SIG-M5 treated with dmso at 0.1 percent for 504 hours (cell line): ENCODE measurements around the gene KCP.

ENCODE experiments used
- DNase-seq: peaks from one replicate; lab custom pipeline; 2025; ENCODE audit not compliant: unreplicated experiment; lab: John Stamatoyannopoulos, UW

Gene KCP

GRCh38 chr7:128830231-128831177 lies 80.0 kb downstream of the KCP start, which contains the start of gene FLNC:
TSS of gene FLNC (plus strand) at chr7:128830406. CDS start at chr7:128830638, 232 bp downstream.
- DNase-seq, result no peak

GRCh38 chr7:128829391-128830166 lies 80.9 kb downstream of the KCP start:
- DNase-seq, result no peak

DNA sequence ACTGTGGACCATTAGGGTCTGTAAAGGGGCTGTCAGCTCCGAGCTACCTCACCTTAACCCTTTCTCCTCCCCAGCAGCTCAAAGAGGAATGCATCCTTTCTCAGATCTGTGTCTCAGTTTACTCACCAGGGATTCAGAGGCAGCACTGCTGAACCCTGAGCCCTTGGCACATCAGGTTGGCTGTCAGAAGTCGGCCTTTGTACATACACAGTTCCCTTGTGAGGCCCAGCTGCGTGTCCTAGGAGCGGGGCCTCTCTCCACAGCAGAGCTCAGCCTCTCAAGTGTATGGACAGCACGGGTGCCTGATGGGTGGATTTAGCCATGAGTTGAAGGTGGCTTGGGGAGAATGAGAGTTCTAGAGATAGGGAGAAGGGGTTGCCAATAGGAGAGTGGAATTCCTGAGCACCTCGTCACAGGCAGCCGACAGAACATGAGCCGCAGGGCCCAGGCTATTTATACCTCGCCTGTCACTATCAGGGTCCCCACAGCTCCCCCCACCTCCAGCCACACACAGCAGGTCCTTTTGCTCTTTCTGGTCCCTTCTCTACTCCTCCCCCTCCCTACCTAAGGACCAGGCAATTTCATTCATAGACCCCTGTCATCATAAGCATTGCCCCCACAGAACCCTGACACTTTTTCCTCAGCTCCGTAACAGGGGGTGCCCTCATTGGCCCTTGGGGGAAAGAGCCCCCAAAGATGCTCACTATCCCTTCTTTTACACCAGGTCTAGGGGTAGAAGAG lies 82.4 kb downstream of the KCP start:
- no peak for DNase-seq

GRCh38 chr7:128827248-128827958 lies 83.1 kb downstream of the KCP start:
- no peak for DNase-seq

DNA sequence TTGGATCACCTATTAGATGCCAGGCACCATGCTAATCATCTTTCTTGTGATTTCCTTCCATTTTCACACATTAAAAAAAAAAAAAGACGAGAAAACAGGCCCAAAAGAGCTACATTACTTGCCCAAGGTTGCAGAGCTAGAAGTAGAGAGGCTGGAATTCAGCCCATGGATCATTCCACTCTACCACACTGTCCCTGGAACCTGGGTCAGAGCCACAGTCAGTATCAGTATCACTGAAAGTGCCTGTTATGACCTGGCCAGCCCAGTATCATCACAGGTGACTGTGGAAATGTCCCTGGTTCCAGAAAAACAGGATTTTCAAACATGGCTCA lies 83.6 kb downstream of the KCP start:
- DNase-seq, result no peak
